ENCODE measurements around the gene TEN1. TPM values are rescaled to one million over a fixed set of nuclear protein-coding genes. Genes with fewer than 3 reads are reported as not detected.
A peak's percentile ranks its signal among the peaks of the same experiment; 100 is the strongest.

Gene TEN1
- total RNA-seq, 4 donors from 2014 or later, result 15.2 to 95.1 (median 27.9) TPM; not detected in 1

- no peaks in the 10 kb centered on the region for H3K9me3 ChIP-seq
- no peaks in the 10 kb centered on the region for H3K27me3 ChIP-seq
- H3K36me3 ChIP-seq, result peaks cover 0 to 4% (median 0%) of the 10 kb centered on the region in 3 donors
- peaks cover 0 to 11% (median 0%) of the 10 kb centered on the region in 4 donors for H3K4me1 ChIP-seq
- no peak overlapping the region for H3K4me3 ChIP-seq
- no peak for TF ChIP-seq CTCF (IDR thresholded peaks at IDR 0.05)
- no peak for TF ChIP-seq POLR2A (IDR thresholded peaks at IDR 0.05)
- DNase-seq, result no peak
- H3K27ac ChIP-seq, result no peak overlapping the region
Observed at GRCh38 chr17:76022973-76023899, 44.2 kb downstream of the TEN1 start.

GRCh38 chr17:76023900-76024237, 44.8 kb downstream of the TEN1 start:
- DNase-seq, result no peak

GRCh38 chr17:76024353-76024752, 45.3 kb downstream of the TEN1 start:
- DNase-seq, result no peak
- no peak for TF ChIP-seq POLR2A (IDR thresholded peaks at IDR 0.05)
- H3K4me1 ChIP-seq, result peaks cover 0 to 22% (median under 1%) of the 10 kb centered on the region in 4 donors
- H3K9me3 ChIP-seq, result no peaks in the 10 kb centered on the region
- H3K4me3 ChIP-seq, result no peak overlapping the region
- no peaks in the 10 kb centered on the region for H3K27me3 ChIP-seq
- H3K36me3 ChIP-seq, result peaks cover 0 to 2% (median 0%) of the 10 kb centered on the region in 3 donors
- peak overlapping the region in 1 of 4 donors; percentile 25 for H3K27ac ChIP-seq

More at GRCh38 chr17:76023900-76024237, 44.8 kb downstream of the TEN1 start:
- no peak for TF ChIP-seq POLR2A (IDR thresholded peaks at IDR 0.05)
- no peak for TF ChIP-seq CTCF (IDR thresholded peaks at IDR 0.05)
- H3K4me3 ChIP-seq, result no peak overlapping the region
- H3K27me3 ChIP-seq, result no peaks in the 10 kb centered on the region
- H3K9me3 ChIP-seq, result no peaks in the 10 kb centered on the region
- peaks cover 0 to 18% (median 0%) of the 10 kb centered on the region in 4 donors for H3K4me1 ChIP-seq
- peaks cover 0 to 4% (median 0%) of the 10 kb centered on the region in 3 donors for H3K36me3 ChIP-seq
- no peak overlapping the region for H3K27ac ChIP-seq

- H3K4me1 ChIP-seq, result peaks cover 0 to 25% (median 1%) of the 10 kb centered on the region in 4 donors
- H3K9me3 ChIP-seq, result no peaks in the 10 kb centered on the region
- no peaks in the 10 kb centered on the region for H3K36me3 ChIP-seq
- no peaks in the 10 kb centered on the region for H3K27me3 ChIP-seq
- no peak for TF ChIP-seq CTCF (IDR thresholded peaks at IDR 0.05)
- TF ChIP-seq POLR2A (IDR thresholded peaks at IDR 0.05), result no peak
- H3K27ac ChIP-seq, result no peak overlapping the region
- H3K4me3 ChIP-seq, result peak overlapping the region in 2 of 4 donors; percentile 10 to 54
- no peak for DNase-seq
Observed at GRCh38 chr17:76025294-76025693, 46.3 kb downstream of the TEN1 start.

- no peaks in the 10 kb centered on the region for H3K9me3 ChIP-seq
- peak in 1 of 3 donors; percentile 81 for DNase-seq
- H3K4me1 ChIP-seq, result peaks cover 0 to 25% (median 1%) of the 10 kb centered on the region in 4 donors
- H3K27ac ChIP-seq, result peak overlapping the region in 3 of 4 donors; percentile 69 to 93 (median 89)
- no peaks in the 10 kb centered on the region for H3K27me3 ChIP-seq
- peak overlapping the region in 3 of 4 donors; percentile 21 to 61 (median 54) for H3K4me3 ChIP-seq
- peak in 1 of 6 experiments; percentile 26 for TF ChIP-seq CTCF (IDR thresholded peaks at IDR 0.05)
- no peak for TF ChIP-seq POLR2A (IDR thresholded peaks at IDR 0.05)
- H3K36me3 ChIP-seq, result no peaks in the 10 kb centered on the region
Observed at GRCh38 chr17:76026714-76027158, 47.7 kb downstream of the TEN1 start.
